ENCODE data around the gene POU2F2. TPM values are rescaled to one million over a fixed set of nuclear protein-coding genes. Genes with fewer than 3 reads are reported as not detected.
A peak's percentile ranks its signal among the peaks of the same experiment; 100 is the strongest.

Gene POU2F2
- total and polyA plus RNA-seq, 10 of the 15 experiments (the other 5 are each of a cell fraction or from before 2014, with no cell fraction given) = 4.4 to 62.4 (median 37.9) TPM

GRCh38 chr19:42132851-42133528 is 744 bp upstream of the POU2F2 start:
- CTCF ChIA-PET = interaction anchor here (0.7 to 3.4 kb wide), 29 partner anchors 10 to 309 kb away, joined by 3 to 197 read pairs (median 4); partner anchors contain the start of genes GSK3A, PAFAH1B3 and PRR19
- TF ChIP-seq IKZF1 (conservative IDR thresholded peaks at IDR 0.05) = peak; percentile 61; the same call in 1 of the 2 replicates
- 0 out of 2 replicates have a peak, but pooled peaks have one; percentile 64 for TF ChIP-seq TCF3 (IDR thresholded peaks at IDR 0.05; ENCODE audit: borderline replicate concordance, insufficient read depth, low read depth, low read length)
- TF ChIP-seq SMARCA5 (IDR thresholded peaks at IDR 0.05) = peak; percentile 71; the same call in 1 of the 2 replicates
- TF ChIP-seq BHLHE40 (IDR thresholded peaks at IDR 0.05; ENCODE audit: borderline replicate concordance in 1 of 2, low read depth in 2 of 2, low read length in 1 of 2) = peak; percentile 41 to 64; a peak in 3 of 4 replicates
- no peak for TF ChIP-seq HCFC1 (IDR thresholded peaks at IDR 0.05; ENCODE audit: low read length)
- no peak for TF ChIP-seq SKIL (IDR thresholded peaks at IDR 0.05; ENCODE audit: low read depth, poor library complexity, severe bottlenecking)
- TF ChIP-seq WRNIP1 (IDR thresholded peaks at IDR 0.05; ENCODE audit: borderline replicate concordance, low read depth, low read length) = no peak
- no peak for TF ChIP-seq YBX1 (IDR thresholded peaks at IDR 0.05)
- peak; percentile 93 for TF ChIP-seq ZNF217 (IDR thresholded peaks at IDR 0.05)
- TF ChIP-seq MYC (IDR thresholded peaks at IDR 0.05; ENCODE audit: insufficient read depth, insufficient read length, insufficient replicate concordance, low read length, severe bottlenecking) = no peak
- TF ChIP-seq NBN (IDR thresholded peaks at IDR 0.05) = peak; percentile 50
- no peak for TF ChIP-seq ZBTB4 (CRISPR knock-in tag; IDR thresholded peaks at IDR 0.05)
- peak; percentile 70 for TF ChIP-seq YY1 (IDR thresholded peaks at IDR 0.05; ENCODE audit: low read depth, low read length)
- peak; percentile 20; the same call in 1 of the 2 replicates for TF ChIP-seq CREB1 (IDR thresholded peaks at IDR 0.05; ENCODE audit: low read depth)
- TF ChIP-seq RB1 (IDR thresholded peaks at IDR 0.05; ENCODE audit: borderline replicate concordance) = 0 out of 2 replicates have a peak, but pooled peaks have one; percentile 15
- TF ChIP-seq LARP7 (IDR thresholded peaks at IDR 0.05) = no peak; the same call in 1 of the 2 replicates
- TF ChIP-seq STAT1 (conservative IDR thresholded peaks at IDR 0.05) = 0 out of 2 replicates have a peak, but pooled peaks have one; percentile 53
- no peak; a peak in 1 of 4 replicates for TF ChIP-seq IKZF2 (IDR thresholded peaks at IDR 0.05)

More at GRCh38 chr19:42132851-42133528, 744 bp upstream of the POU2F2 start:
- no peaks in the 10 kb centered on the region for H4K20me1 ChIP-seq (ENCODE audit: control insufficient read depth, insufficient read depth)
- FAIRE-seq (no peak), DNase-seq (ENCODE audit: low read depth, low spot score) (peak; percentile 33), ATAC-seq (peak; percentile 55)
- H3K4me1 ChIP-seq (ENCODE audit: control insufficient read depth, insufficient read depth, low read length) = peaks cover 27% of the 10 kb centered on the region
- POLR2A ChIA-PET = interaction anchor here (0.6 to 3.4 kb wide), 16 partner anchors 11 to 232 kb away, joined by 3 to 30 read pairs (median 4); partner anchors contain the start of genes GSK3A, ZNF526 and ZNF574
- peak overlapping the region; percentile 64; the same call in 1 of the 2 replicates for H3K9ac ChIP-seq (ENCODE audit: control insufficient read depth, insufficient read depth, low read length)
- in situ Hi-C loops (cut with MboI) (loop anchor here (5.0 kb wide), 1 partner anchor 144 kb away; no protein-coding TSS in a partner anchor), intact Hi-C loops (cut with micrococcal nuclease; ENCODE audit: unreplicated experiment) (loop anchor here (1.0 to 5.0 kb wide), 6 partner anchors 25 to 164 kb away; partner anchors contain the start of gene GSK3A)
- H3K4me2 ChIP-seq (ENCODE audit: control insufficient read depth, insufficient read depth) = peak overlapping the region; percentile 93
- 0% methylated on average over 44 of the region's 46 CpGs for WGBS (ENCODE audit: insufficient coverage, insufficient replicate concordance, low lambda C conversion rate, missing lambda C conversion rate)
- H3K36me3 ChIP-seq (ENCODE audit: control insufficient read depth in 2 of 2, insufficient read depth in 2 of 2, low read length in 1 of 2) = no peaks in the 10 kb centered on the region
- SMC1A ChIA-PET (ENCODE audit: uncharacterized antibody, unreplicated experiment) = interaction anchor here (0.7 to 2.8 kb wide), 20 partner anchors 10 to 267 kb away, joined by 3 to 61 read pairs (median 4); partner anchors contain the start of gene DEDD2
- peak overlapping the region; percentile 91 for H2AFZ ChIP-seq (ENCODE audit: control insufficient read depth, low read depth, low read length)
- H3K27ac ChIP-seq (ENCODE audit: control insufficient read depth, insufficient read depth) = peak overlapping the region; percentile 99
- peaks cover 48% of the 10 kb centered on the region for H3K79me2 ChIP-seq (ENCODE audit: control insufficient read depth, insufficient read depth, low read length)
- no peaks in the 10 kb centered on the region for H3K27me3 ChIP-seq (replicated peaks in 1 of 2; ENCODE audit: control insufficient read depth in 2 of 2, insufficient read depth in 2 of 2, low read length in 1 of 2)
- RAD21 ChIA-PET (ENCODE audit: unreplicated experiment) = interaction anchor here (0.6 to 3.6 kb wide), 19 partner anchors 10 to 302 kb away, joined by 3 to 57 read pairs (median 4); partner anchors contain the start of genes CIC, GSK3A, PAFAH1B3 and ZNF574
- H3K4me3 ChIP-seq = peak overlapping the region; percentile 99
- no TSS peak for BruUV-seq (replicated peaks)
- H3K9me3 ChIP-seq (replicated peaks; ENCODE audit: control insufficient read depth, insufficient read depth, low read length) = no peaks in the 10 kb centered on the region

Data from GM12878 (cell line).